Esophagus (tissue), 2 donors: ENCODE results near the gene HOXB3. TPM values are rescaled to one million over a fixed set of nuclear protein-coding genes. Genes with fewer than 3 reads are reported as not detected.

ENCODE experiments used
- H3K27ac ChIP-seq, 2 donors: one replicate each; pipeline ENCODE4 v1.5.1; 2013; ENCODE audit warnings: low read depth in 2 of 2, mild to moderate bottlenecking in 2 of 2, inconsistent platforms in 1 of 2, low read length in 1 of 2, moderate library complexity in 1 of 2
- H3K27me3 ChIP-seq, 2 donors: one replicate each; pipeline ENCODE4 v1.6.1; 2013; ENCODE audit warnings: low read length in 2 of 2, control low read depth in 1 of 2, mild to moderate bottlenecking in 1 of 2; ENCODE audit not compliant: insufficient read depth in 2 of 2, control insufficient read depth in 1 of 2
- H3K36me3 ChIP-seq, 2 donors: one replicate each; pipeline ENCODE4 v1.6.1; 2013; ENCODE audit warnings: low read length in 1 of 2; ENCODE audit not compliant: control insufficient read depth in 2 of 2, insufficient read depth in 2 of 2
- H3K4me1 ChIP-seq, 2 donors: one replicate each; pipeline ENCODE4 v1.6.1; 2013; ENCODE audit warnings: low read length in 1 of 2; ENCODE audit not compliant: control insufficient read depth in 2 of 2, insufficient read depth in 2 of 2
- H3K4me3 ChIP-seq, 2 donors: one replicate each; pipeline ENCODE4 v1.5.1; 2013; ENCODE audit warnings: low read length in 2 of 2, mild to moderate bottlenecking in 2 of 2, low read depth in 1 of 2, moderate library complexity in 1 of 2
- H3K9me3 ChIP-seq, 2 donors: one replicate each; pipeline ENCODE4 v1.6.1; 2013; ENCODE audit warnings: mild to moderate bottlenecking in 2 of 2, low read depth in 1 of 2, low read length in 1 of 2, moderate library complexity in 1 of 2; ENCODE audit not compliant: control insufficient read depth in 2 of 2, insufficient read depth in 1 of 2
- WGBS, 2 donors: extraction: QIAGEN DNeasy Blood & Tissue Kit; methylation state at CpG; one replicate each; pipeline ENCODE4 v1.1.7; 2013; 5-methylcytosine and 5-hydroxymethylcytosine counted together
- polyA plus RNA-seq, 2 donors: library from polyadenylated mRNA; stranded (reverse); fragments of 200-250 nt; gene quantifications; one replicate each; pipeline ENCODE4 v1.2.3, GENCODE V29; 2013
- donor health status: healthy with polysubstance abuse.
- donor health status: Bipolar disorder and iron deficiency.

Gene HOXB3
- polyA plus RNA-seq, 2 donors, result 6.3 to 12.7 TPM

- Histone ChIP-seq H3K9me3 (no peaks in the 10 kb centered on the region), H3K27ac (no peak overlapping the region), H3K4me3 (no peak overlapping the region), H3K36me3 (no peaks in the 10 kb centered on the region), H3K27me3 (no peaks in the 10 kb centered on the region), H3K4me1 (peaks cover 4% of the 10 kb centered on the region in 2 donors)
- WGBS, 2 donors, result 71 to 72% methylated on average over 1 of the region's 1 CpG
Measured at GRCh38 chr17:48520631-48521079, 69.4 kb downstream of the HOXB3 start.

- H3K4me3 ChIP-seq, result no peak overlapping the region
- WGBS, 2 donors, result 78 to 83% methylated on average over 5 of the region's 5 CpGs
Measured at GRCh38 chr17:48519427-48519826, 70.6 kb downstream of the HOXB3 start.

GRCh38 chr17:48517478-48517877, 72.6 kb downstream of the HOXB3 start:
- 36 to 38% methylated on average over 3 of the region's 3 CpGs for WGBS, 2 donors
- H3K36me3 ChIP-seq, result no peaks in the 10 kb centered on the region
- H3K4me3 ChIP-seq, result no peak overlapping the region
- no peaks in the 10 kb centered on the region for H3K9me3 ChIP-seq
- peaks cover 4% of the 10 kb centered on the region in 2 donors for H3K4me1 ChIP-seq
- H3K27ac ChIP-seq, result no peak overlapping the region
- no peaks in the 10 kb centered on the region for H3K27me3 ChIP-seq

More at GRCh38 chr17:48519427-48519826, 70.6 kb downstream of the HOXB3 start:
- no peaks in the 10 kb centered on the region for H3K36me3 ChIP-seq
- no peaks in the 10 kb centered on the region for H3K27me3 ChIP-seq
- H3K9me3 ChIP-seq, result no peaks in the 10 kb centered on the region
- H3K4me1 ChIP-seq, result peaks cover 4% of the 10 kb centered on the region in 2 donors
- no peak overlapping the region for H3K27ac ChIP-seq

- Histone ChIP-seq H3K9me3 (no peaks in the 10 kb centered on the region), H3K27ac (no peak overlapping the region), H3K4me3 (no peak overlapping the region), H3K36me3 (no peaks in the 10 kb centered on the region), H3K4me1 (no peaks in the 10 kb centered on the region), H3K27me3 (no peaks in the 10 kb centered on the region)
- 63 to 81% methylated on average over 3 of the region's 3 CpGs for WGBS, 2 donors
Measured at GRCh38 chr17:48515925-48516900, 73.8 kb downstream of the HOXB3 start.

GRCh38 chr17:48514477-48514876, 75.6 kb downstream of the HOXB3 start:
- no peaks in the 10 kb centered on the region for H3K36me3 ChIP-seq
- no peaks in the 10 kb centered on the region for H3K9me3 ChIP-seq
- no peaks in the 10 kb centered on the region for H3K4me1 ChIP-seq
- 84% methylated on average over 2 of the region's 2 CpGs for WGBS, 2 donors
- no peak overlapping the region for H3K27ac ChIP-seq
- no peak overlapping the region for H3K4me3 ChIP-seq
- H3K27me3 ChIP-seq, result no peaks in the 10 kb centered on the region

- no peaks in the 10 kb centered on the region for H3K9me3 ChIP-seq
- H3K4me3 ChIP-seq, result no peak overlapping the region
- no peaks in the 10 kb centered on the region for H3K4me1 ChIP-seq
- WGBS, 2 donors, result 63 to 88% methylated on average over 6 of the region's 6 CpGs
- H3K27me3 ChIP-seq, result no peaks in the 10 kb centered on the region
- no peak overlapping the region for H3K27ac ChIP-seq
- H3K36me3 ChIP-seq, result no peaks in the 10 kb centered on the region
Measured at GRCh38 chr17:48513666-48514455, 76.2 kb downstream of the HOXB3 start.

- no peaks in the 10 kb centered on the region for H3K9me3 ChIP-seq
- H3K4me3 ChIP-seq, result no peak overlapping the region
- no peaks in the 10 kb centered on the region for H3K36me3 ChIP-seq
- 57 to 70% methylated on average over 7 of the region's 7 CpGs for WGBS, 2 donors
- no peaks in the 10 kb centered on the region for H3K4me1 ChIP-seq
- H3K27ac ChIP-seq, result no peak overlapping the region
- H3K27me3 ChIP-seq, result no peaks in the 10 kb centered on the region
Measured at GRCh38 chr17:48513097-48513496, 76.9 kb downstream of the HOXB3 start.

GRCh38 chr17:48510761-48511604, 79.1 kb downstream of the HOXB3 start:
- H3K36me3 ChIP-seq, result no peaks in the 10 kb centered on the region
- H3K4me1 ChIP-seq, result no peaks in the 10 kb centered on the region
- H3K27me3 ChIP-seq, result no peaks in the 10 kb centered on the region
- no peak overlapping the region for H3K4me3 ChIP-seq
- 62 to 70% methylated on average over 7 of the region's 7 CpGs for WGBS, 2 donors
- H3K9me3 ChIP-seq, result no peaks in the 10 kb centered on the region
- no peak overlapping the region for H3K27ac ChIP-seq

- H3K4me3 ChIP-seq, result no peak overlapping the region
- no peaks in the 10 kb centered on the region for H3K27me3 ChIP-seq
- H3K36me3 ChIP-seq, result no peaks in the 10 kb centered on the region
- no peak overlapping the region for H3K27ac ChIP-seq
- no peaks in the 10 kb centered on the region for H3K4me1 ChIP-seq
- WGBS, 2 donors, result 87 to 91% methylated on average over 2 of the region's 2 CpGs
- H3K9me3 ChIP-seq, result no peaks in the 10 kb centered on the region
Measured at GRCh38 chr17:48510381-48510760, 79.7 kb downstream of the HOXB3 start.
